ENCODE measurements around the gene PLSCR4. TPM values are rescaled to one million over a fixed set of nuclear protein-coding genes. Genes with fewer than 3 reads are reported as not detected.

The PLSCR4 gene
- total and polyA plus RNA-seq, 9 of the 15 experiments (the other 6 are each of a cell fraction or from before 2014, with no cell fraction given), result 0.11 to 0.68 (median 0.21) TPM

DNA sequence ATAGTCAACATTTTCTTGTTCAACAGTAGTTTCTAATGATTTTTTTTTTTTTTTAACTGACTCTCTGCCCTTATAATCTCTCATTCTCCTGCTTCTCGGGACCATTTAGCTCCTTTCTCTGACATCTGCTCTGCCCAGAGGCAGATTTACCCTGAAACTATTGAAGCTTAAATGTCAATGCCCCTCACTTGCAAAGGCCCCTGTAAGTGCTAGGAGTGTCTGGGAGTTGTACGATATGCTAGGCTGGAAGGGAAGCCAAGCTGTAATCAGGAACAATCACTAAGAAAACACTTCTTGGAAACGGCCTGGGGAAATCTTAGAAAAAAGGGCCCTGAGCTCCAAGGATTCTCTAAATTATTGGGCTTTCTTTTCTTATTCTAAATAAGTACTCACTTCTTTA is 84.1 kb downstream of the PLSCR4 start (continued):
- TF ChIP-seq RBM14 (IDR thresholded peaks at IDR 0.05; ENCODE audit: borderline replicate concordance, insufficient read depth, low read depth, low read length), result no peak
- TF ChIP-seq, protein P1, sequence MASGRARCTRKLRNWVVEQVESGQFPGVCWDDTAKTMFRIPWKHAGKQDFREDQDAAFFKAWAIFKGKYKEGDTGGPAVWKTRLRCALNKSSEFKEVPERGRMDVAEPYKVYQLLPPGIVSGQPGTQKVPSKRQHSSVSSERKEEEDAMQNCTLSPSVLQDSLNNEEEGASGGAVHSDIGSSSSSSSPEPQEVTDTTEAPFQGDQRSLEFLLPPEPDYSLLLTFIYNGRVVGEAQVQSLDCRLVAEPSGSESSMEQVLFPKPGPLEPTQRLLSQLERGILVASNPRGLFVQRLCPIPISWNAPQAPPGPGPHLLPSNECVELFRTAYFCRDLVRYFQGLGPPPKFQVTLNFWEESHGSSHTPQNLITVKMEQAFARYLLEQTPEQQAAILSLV (tag; IDR thresholded peaks at IDR 0.05), result no peak
- TF ChIP-seq, protein P2, sequence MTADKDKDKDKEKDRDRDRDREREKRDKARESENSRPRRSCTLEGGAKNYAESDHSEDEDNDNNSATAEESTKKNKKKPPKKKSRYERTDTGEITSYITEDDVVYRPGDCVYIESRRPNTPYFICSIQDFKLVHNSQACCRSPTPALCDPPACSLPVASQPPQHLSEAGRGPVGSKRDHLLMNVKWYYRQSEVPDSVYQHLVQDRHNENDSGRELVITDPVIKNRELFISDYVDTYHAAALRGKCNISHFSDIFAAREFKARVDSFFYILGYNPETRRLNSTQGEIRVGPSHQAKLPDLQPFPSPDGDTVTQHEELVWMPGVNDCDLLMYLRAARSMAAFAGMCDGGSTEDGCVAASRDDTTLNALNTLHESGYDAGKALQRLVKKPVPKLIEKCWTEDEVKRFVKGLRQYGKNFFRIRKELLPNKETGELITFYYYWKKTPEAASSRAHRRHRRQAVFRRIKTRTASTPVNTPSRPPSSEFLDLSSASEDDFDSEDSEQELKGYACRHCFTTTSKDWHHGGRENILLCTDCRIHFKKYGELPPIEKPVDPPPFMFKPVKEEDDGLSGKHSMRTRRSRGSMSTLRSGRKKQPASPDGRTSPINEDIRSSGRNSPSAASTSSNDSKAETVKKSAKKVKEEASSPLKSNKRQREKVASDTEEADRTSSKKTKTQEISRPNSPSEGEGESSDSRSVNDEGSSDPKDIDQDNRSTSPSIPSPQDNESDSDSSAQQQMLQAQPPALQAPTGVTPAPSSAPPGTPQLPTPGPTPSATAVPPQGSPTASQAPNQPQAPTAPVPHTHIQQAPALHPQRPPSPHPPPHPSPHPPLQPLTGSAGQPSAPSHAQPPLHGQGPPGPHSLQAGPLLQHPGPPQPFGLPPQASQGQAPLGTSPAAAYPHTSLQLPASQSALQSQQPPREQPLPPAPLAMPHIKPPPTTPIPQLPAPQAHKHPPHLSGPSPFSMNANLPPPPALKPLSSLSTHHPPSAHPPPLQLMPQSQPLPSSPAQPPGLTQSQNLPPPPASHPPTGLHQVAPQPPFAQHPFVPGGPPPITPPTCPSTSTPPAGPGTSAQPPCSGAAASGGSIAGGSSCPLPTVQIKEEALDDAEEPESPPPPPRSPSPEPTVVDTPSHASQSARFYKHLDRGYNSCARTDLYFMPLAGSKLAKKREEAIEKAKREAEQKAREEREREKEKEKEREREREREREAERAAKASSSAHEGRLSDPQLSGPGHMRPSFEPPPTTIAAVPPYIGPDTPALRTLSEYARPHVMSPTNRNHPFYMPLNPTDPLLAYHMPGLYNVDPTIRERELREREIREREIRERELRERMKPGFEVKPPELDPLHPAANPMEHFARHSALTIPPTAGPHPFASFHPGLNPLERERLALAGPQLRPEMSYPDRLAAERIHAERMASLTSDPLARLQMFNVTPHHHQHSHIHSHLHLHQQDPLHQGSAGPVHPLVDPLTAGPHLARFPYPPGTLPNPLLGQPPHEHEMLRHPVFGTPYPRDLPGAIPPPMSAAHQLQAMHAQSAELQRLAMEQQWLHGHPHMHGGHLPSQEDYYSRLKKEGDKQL (CRISPR knock-in tag; IDR thresholded peaks at IDR 0.05; ENCODE audit: borderline replicate concordance), result no peak
- TF ChIP-seq ASH1L (IDR thresholded peaks at IDR 0.05; ENCODE audit: borderline replicate concordance, low read depth, partially characterized antibody), result no peak
- no peak for TF ChIP-seq CXXC5 (CRISPR knock-in tag; IDR thresholded peaks at IDR 0.05)
- TF ChIP-seq, protein P3, sequence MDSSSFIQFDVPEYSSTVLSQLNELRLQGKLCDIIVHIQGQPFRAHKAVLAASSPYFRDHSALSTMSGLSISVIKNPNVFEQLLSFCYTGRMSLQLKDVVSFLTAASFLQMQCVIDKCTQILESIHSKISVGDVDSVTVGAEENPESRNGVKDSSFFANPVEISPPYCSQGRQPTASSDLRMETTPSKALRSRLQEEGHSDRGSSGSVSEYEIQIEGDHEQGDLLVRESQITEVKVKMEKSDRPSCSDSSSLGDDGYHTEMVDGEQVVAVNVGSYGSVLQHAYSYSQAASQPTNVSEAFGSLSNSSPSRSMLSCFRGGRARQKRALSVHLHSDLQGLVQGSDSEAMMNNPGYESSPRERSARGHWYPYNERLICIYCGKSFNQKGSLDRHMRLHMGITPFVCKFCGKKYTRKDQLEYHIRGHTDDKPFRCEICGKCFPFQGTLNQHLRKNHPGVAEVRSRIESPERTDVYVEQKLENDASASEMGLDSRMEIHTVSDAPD (CRISPR knock-in tag; IDR thresholded peaks at IDR 0.05), result no peak
- no peak for TF ChIP-seq DDX20 (tag; IDR thresholded peaks at IDR 0.05; ENCODE audit: low read depth)
- TF ChIP-seq HSF4 (CRISPR knock-in tag; IDR thresholded peaks at IDR 0.05; ENCODE audit: borderline replicate concordance), result no peak
- no peak for TF ChIP-seq ZNF354B (CRISPR knock-in tag; IDR thresholded peaks at IDR 0.05)
- TF ChIP-seq HDGF (IDR thresholded peaks at IDR 0.05), result no peak
- no peak for TF ChIP-seq ZSCAN29 (IDR thresholded peaks at IDR 0.05)
